Gastroesophageal sphincter (tissue), 4 donors: Measurements from ENCODE around the gene TRUB2. TPM values are rescaled to one million over a fixed set of nuclear protein-coding genes. Genes with fewer than 3 reads are reported as not detected.

Experiments used
- ATAC-seq: fragments of 150-250 bp; one replicate; pipeline ENCODE4 v1.9.1; 2016; ENCODE audit warnings: mild to moderate bottlenecking, moderate library complexity
- H3K27ac ChIP-seq, 4 donors: fragments of 200-600 bp; sonication (generic) in 3 of 4; 1 replicate in 3 of 4; 2 replicates in 1 of 4; pipeline ENCODE4 v1.5.1; 2016 to 2019
- H3K27me3 ChIP-seq: fragments of 200-600 bp; sonication (generic); one replicate; pipeline ENCODE4 v1.5.1; 2019
- H3K36me3 ChIP-seq, 2 donors: fragments of 200-600 bp; sonication (generic); one replicate each; pipeline ENCODE4 v1.5.1; 2019; ENCODE audit warnings: control low read depth in 1 of 2
- H3K4me1 ChIP-seq, 3 donors: fragments of 200-600 bp; sonication (generic); 1 replicate in 2 of 3; 2 replicates in 1 of 3; pipeline ENCODE4 v1.5.1; 2016 to 2019; ENCODE audit warnings: control low read depth in 2 of 3
- H3K4me3 ChIP-seq, 2 donors: fragments of 200-600 bp; sonication (generic); one replicate each; pipeline ENCODE4 v1.5.1; 2019; ENCODE audit warnings: mild to moderate bottlenecking in 1 of 2, moderate library complexity in 1 of 2
- H3K9me3 ChIP-seq, 3 donors: fragments of 200-600 bp; sonication (generic); one replicate each; pipeline ENCODE4 v1.5.1; 2017 to 2019; ENCODE audit warnings: control low read depth in 2 of 3
- EP300 ChIP-seq: sonication (generic); formaldehyde crosslinking; IDR thresholded peaks from one replicate; pipeline ENCODE4 v1.6.1; 2017; ENCODE audit warnings: antibody characterized with exemption, mild to moderate bottlenecking
- POLR2A ChIP-seq, 2 donors: fragments of 450-650 bp; IDR thresholded peaks; one replicate each; pipeline ENCODE4 v1.6.1; 2017; ENCODE audit warnings: antibody characterized with exemption in 2 of 2, mild to moderate bottlenecking in 2 of 2, moderate library complexity in 1 of 2
- POLR2AphosphoS5 ChIP-seq: sonication (generic); formaldehyde crosslinking; IDR thresholded peaks from one replicate; pipeline ENCODE4 v1.6.1; 2017; ENCODE audit warnings: antibody characterized with exemption
- WGBS, 2 donors: methylation state at CpG; one replicate each; pipeline ENCODE4 v1.1.5; 2018; ENCODE audit warnings: low coverage in 1 of 2; 5-methylcytosine and 5-hydroxymethylcytosine counted together
- total RNA-seq, 4 donors: library from RNA; depleted of rRNA; stranded (reverse); fragments of >200 nt; gene quantifications; one replicate each; pipeline ENCODE4 v1.1.0, GENCODE V29; 2016
- TF ChIP-seq, protein P1 (sequence below), 4 experiments: fragments of 200-600 bp in 2 of 4; fragments of 450-650 bp in 2 of 4; sonication (generic) in 1 of 4; IDR thresholded peaks; one replicate each; pipeline ENCODE4 v1.5.1; 2017 to 2019; ENCODE audit warnings: antibody characterized with exemption in 4 of 4, mild to moderate bottlenecking in 2 of 4, moderate library complexity in 2 of 4

Gene TRUB2
- total RNA-seq, 4 donors from 2014 or later: 5.1 to 11.4 (median 7.5) TPM

- H3K27me3 ChIP-seq: no peaks in the 10 kb centered on the region
- no peak overlapping the region for H3K27ac ChIP-seq
- peaks cover 0 to 27% of the 10 kb centered on the region in 2 donors for H3K36me3 ChIP-seq
- H3K4me3 ChIP-seq: no peak overlapping the region
- no peaks in the 10 kb centered on the region for H3K9me3 ChIP-seq
- TF ChIP-seq, protein P1, sequence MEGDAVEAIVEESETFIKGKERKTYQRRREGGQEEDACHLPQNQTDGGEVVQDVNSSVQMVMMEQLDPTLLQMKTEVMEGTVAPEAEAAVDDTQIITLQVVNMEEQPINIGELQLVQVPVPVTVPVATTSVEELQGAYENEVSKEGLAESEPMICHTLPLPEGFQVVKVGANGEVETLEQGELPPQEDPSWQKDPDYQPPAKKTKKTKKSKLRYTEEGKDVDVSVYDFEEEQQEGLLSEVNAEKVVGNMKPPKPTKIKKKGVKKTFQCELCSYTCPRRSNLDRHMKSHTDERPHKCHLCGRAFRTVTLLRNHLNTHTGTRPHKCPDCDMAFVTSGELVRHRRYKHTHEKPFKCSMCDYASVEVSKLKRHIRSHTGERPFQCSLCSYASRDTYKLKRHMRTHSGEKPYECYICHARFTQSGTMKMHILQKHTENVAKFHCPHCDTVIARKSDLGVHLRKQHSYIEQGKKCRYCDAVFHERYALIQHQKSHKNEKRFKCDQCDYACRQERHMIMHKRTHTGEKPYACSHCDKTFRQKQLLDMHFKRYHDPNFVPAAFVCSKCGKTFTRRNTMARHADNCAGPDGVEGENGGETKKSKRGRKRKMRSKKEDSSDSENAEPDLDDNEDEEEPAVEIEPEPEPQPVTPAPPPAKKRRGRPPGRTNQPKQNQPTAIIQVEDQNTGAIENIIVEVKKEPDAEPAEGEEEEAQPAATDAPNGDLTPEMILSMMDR (IDR thresholded peaks at IDR 0.05): no peak
- TF ChIP-seq EP300 (no peak), POLR2A (IDR thresholded peaks at IDR 0.05) (no peak), POLR2AphosphoS5 (no peak)
- no peak for ATAC-seq
- WGBS, 2 donors: 72% methylated on average over 3 of the region's 4 CpGs; no CpG with 5 or more reads in 1 of the 2 donors
- H3K4me1 ChIP-seq: peaks cover 0 to 6% (median 0%) of the 10 kb centered on the region in 3 donors
Observed at GRCh38 chr9:128294142-128294541, 28.1 kb downstream of the TRUB2 start.

DNA sequence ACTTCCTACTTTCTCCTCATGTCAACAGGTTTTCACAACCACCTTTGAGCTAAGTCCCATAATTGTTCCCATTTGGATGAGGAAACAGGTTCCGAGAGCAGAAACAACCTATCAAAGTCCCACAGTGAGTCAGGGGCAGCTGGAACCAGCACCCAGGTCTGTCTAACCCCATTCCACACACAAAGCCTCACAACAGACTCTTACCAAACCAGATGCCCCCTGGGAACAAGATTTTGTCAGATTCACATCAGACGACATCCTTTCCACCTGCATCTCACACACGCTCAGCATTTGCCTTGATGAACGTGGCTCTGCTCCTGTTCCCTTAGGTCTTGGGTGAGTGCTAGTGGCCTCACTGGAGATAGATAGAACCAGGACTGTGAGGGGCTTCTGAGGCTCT lies 29.2 kb downstream of the TRUB2 start:
- TF ChIP-seq EP300: no peak
- no peak for TF ChIP-seq POLR2A (IDR thresholded peaks at IDR 0.05)
- TF ChIP-seq POLR2AphosphoS5: no peak
- TF ChIP-seq, protein P1 (IDR thresholded peaks at IDR 0.05): no peak
- Histone ChIP-seq H3K4me3 (no peak overlapping the region), H3K4me1 (peaks cover 0 to 6% (median 0%) of the 10 kb centered on the region in 3 donors), H3K27me3 (no peaks in the 10 kb centered on the region), H3K9me3 (no peaks in the 10 kb centered on the region), H3K27ac (no peak overlapping the region), H3K36me3 (peaks cover 0 to 37% of the 10 kb centered on the region in 2 donors)
- no peak for ATAC-seq
- 92 to 95% methylated on average over 2 to 3 of the region's 4 CpGs for WGBS, 2 donors

GRCh38 chr9:128292009-128292408 lies 30.2 kb downstream of the TRUB2 start:
- H3K4me3 ChIP-seq: no peak overlapping the region
- no peak for ATAC-seq
- no peaks in the 10 kb centered on the region for H3K9me3 ChIP-seq
- no peaks in the 10 kb centered on the region for H3K27me3 ChIP-seq
- H3K27ac ChIP-seq: no peak overlapping the region
- peaks cover 0 to 6% (median 0%) of the 10 kb centered on the region in 3 donors for H3K4me1 ChIP-seq
- WGBS, 2 donors: 82 to 100% methylated on average over 2 to 3 of the region's 3 CpGs
- peaks cover 0 to 47% of the 10 kb centered on the region in 2 donors for H3K36me3 ChIP-seq
- no peak for TF ChIP-seq POLR2A (IDR thresholded peaks at IDR 0.05)
- TF ChIP-seq, protein P1 (IDR thresholded peaks at IDR 0.05): no peak

DNA sequence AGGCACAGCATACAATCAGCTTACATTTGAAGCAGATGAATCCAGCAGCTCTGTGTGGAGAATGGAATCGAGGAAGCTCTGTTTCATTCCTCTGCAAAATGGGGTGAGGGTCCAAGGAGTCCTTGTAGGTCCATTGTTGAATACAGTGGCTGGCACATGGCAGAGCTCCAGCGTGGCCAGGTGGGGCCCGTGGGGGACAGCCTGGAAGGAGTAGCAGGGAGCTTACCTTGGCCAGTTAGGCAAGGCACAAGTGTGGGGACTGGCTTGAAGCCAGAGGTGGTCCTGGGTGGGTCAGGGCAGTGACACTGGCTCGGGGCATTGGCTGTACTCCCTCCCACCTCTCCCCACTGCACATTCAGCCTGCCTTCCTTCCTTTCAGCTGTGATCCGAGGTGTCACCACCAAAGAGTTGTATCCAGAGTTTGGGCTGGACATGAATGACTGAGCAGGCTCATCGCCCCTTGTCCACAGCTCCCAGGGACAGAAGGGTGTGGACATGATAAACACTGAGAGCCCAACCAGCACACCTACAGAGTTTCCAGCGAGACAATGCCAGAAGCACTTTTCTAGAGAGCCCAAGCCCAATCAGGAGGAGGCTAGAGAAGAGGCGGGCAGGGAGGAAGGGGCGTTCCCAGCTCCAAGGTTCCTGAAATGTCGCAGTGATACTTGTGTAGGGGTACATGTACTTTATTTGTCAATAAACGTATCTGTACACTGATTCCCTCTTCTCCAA lies 33.8 kb downstream of the TRUB2 start:
- H3K9me3 ChIP-seq: no peaks in the 10 kb centered on the region
- ATAC-seq: no peak
- peaks cover 0 to 8% (median 0%) of the 10 kb centered on the region in 3 donors for H3K4me1 ChIP-seq
- no peak for TF ChIP-seq EP300
- no peak for TF ChIP-seq POLR2A (IDR thresholded peaks at IDR 0.05)
- TF ChIP-seq POLR2AphosphoS5: no peak
- TF ChIP-seq, protein P1 (IDR thresholded peaks at IDR 0.05): no peak
- 80 to 83% methylated on average over 3 to 5 of the region's 11 CpGs for WGBS, 2 donors
- H3K27me3 ChIP-seq: no peaks in the 10 kb centered on the region
- no peak overlapping the region for H3K27ac ChIP-seq
- no peak overlapping the region for H3K4me3 ChIP-seq
- peaks cover 0 to 59% of the 10 kb centered on the region in 2 donors for H3K36me3 ChIP-seq

- 45% methylated on average over 5 of the region's 6 CpGs; no CpG with 5 or more reads in 1 of the 2 donors for WGBS, 2 donors
- H3K27ac ChIP-seq: no peak overlapping the region
- H3K9me3 ChIP-seq: no peaks in the 10 kb centered on the region
- ATAC-seq: peak; percentile 48
- H3K27me3 ChIP-seq: no peaks in the 10 kb centered on the region
- H3K4me3 ChIP-seq: no peak overlapping the region
- peaks cover 0 to 8% (median 0%) of the 10 kb centered on the region in 3 donors for H3K4me1 ChIP-seq
- TF ChIP-seq POLR2AphosphoS5 (no peak), EP300 (no peak), POLR2A (IDR thresholded peaks at IDR 0.05) (no peak)
- TF ChIP-seq, protein P1 (IDR thresholded peaks at IDR 0.05): no peak
- H3K36me3 ChIP-seq: peaks cover 0 to 52% of the 10 kb centered on the region in 2 donors
Observed at GRCh38 chr9:128286440-128286839, 35.8 kb downstream of the TRUB2 start.
